ENCODE measurements around the gene CD8B.

CD8B gene

GRCh38 chr2:86806059-86806857 lies 55.4 kb downstream of the CD8B start:
- TF ChIP-seq CTCF (IDR thresholded peaks at IDR 0.05; ENCODE audit: low read depth, low read length) = no peak
- no peak overlapping the region for H3K4me3 ChIP-seq (ENCODE audit: low read depth, low read length)
- in situ Hi-C loops (cut with HindIII; ENCODE audit: low sequenced_read_pairs) = no loop called here
- DNase-seq (ENCODE audit: low read depth, low spot score) = no peak

GRCh38 chr2:86800856-86801567 lies 60.7 kb downstream of the CD8B start:
- no peak for DNase-seq (ENCODE audit: low read depth, low spot score)
- no peak overlapping the region for H3K4me3 ChIP-seq (ENCODE audit: low read depth, low read length)
- TF ChIP-seq CTCF (IDR thresholded peaks at IDR 0.05; ENCODE audit: low read depth, low read length) = no peak
- in situ Hi-C loops (cut with HindIII; ENCODE audit: low sequenced_read_pairs) = no loop called here

- DNase-seq (ENCODE audit: low read depth, low spot score) = no peak
- no peak overlapping the region for H3K4me3 ChIP-seq (ENCODE audit: low read depth, low read length)
- in situ Hi-C loops (cut with HindIII; ENCODE audit: low sequenced_read_pairs) = no loop called here
- TF ChIP-seq CTCF (IDR thresholded peaks at IDR 0.05; ENCODE audit: low read depth, low read length) = no peak
Measured at GRCh38 chr2:86794861-86795260, 66.8 kb downstream of the CD8B start.

- no peak overlapping the region for H3K4me3 ChIP-seq (ENCODE audit: low read depth, low read length)
- no peak for TF ChIP-seq CTCF (IDR thresholded peaks at IDR 0.05; ENCODE audit: low read depth, low read length)
- no peak for DNase-seq (ENCODE audit: low read depth, low spot score)
- in situ Hi-C loops (cut with HindIII; ENCODE audit: low sequenced_read_pairs) = no loop called here
Measured at GRCh38 chr2:86793752-86794151, 67.9 kb downstream of the CD8B start.

GRCh38 chr2:86791573-86791972 lies 70.1 kb downstream of the CD8B start:
- no peak for DNase-seq (ENCODE audit: low read depth, low spot score)
- no peak overlapping the region for H3K4me3 ChIP-seq (ENCODE audit: low read depth, low read length)
- TF ChIP-seq CTCF (IDR thresholded peaks at IDR 0.05; ENCODE audit: low read depth, low read length) = no peak
- in situ Hi-C loops (cut with HindIII; ENCODE audit: low sequenced_read_pairs) = no loop called here

- in situ Hi-C loops (cut with HindIII; ENCODE audit: low sequenced_read_pairs) = no loop called here
- H3K4me3 ChIP-seq (ENCODE audit: low read depth, low read length) = no peak within 1 kb of the TSS
- no peak for TF ChIP-seq CTCF (IDR thresholded peaks at IDR 0.05; ENCODE audit: low read depth, low read length)
- no peak for DNase-seq (ENCODE audit: low read depth, low spot score)
Measured at GRCh38 chr2:86790676-86791572, 70.8 kb downstream of the CD8B start, which contains the start of gene CD8A. CD8A (minus strand) TSS chr2:86790913; CDS start chr2:86790825, 88 bp downstream.

Data from astrocyte of the spinal cord (primary cell).